Upper lobe of right lung (tissue), 1 donor: ENCODE results near the gene COL5A1. TPM values are rescaled to one million over a fixed set of nuclear protein-coding genes. Genes with fewer than 3 reads are reported as not detected.

Experiments
- ATAC-seq: fragments of 200-7000 bp; cut with Tn5 transposase; one replicate; pipeline ENCODE4 v1.9.1; 2020; ENCODE audit warnings: mild to moderate bottlenecking, moderate library complexity
- DNase-seq: peaks from one replicate; pipeline ENCODE4 v3.0.0-alpha.2; 2020
- H3K27ac ChIP-seq: fragments of 200-600 bp; one replicate; pipeline ENCODE4 v1.8.0; 2022
- H3K27me3 ChIP-seq: fragments of 200-600 bp; one replicate; pipeline ENCODE4 v1.8.0; 2022; ENCODE audit warnings: mild to moderate bottlenecking
- H3K36me3 ChIP-seq: fragments of 200-600 bp; one replicate; pipeline ENCODE4 v1.8.0; 2022
- H3K4me1 ChIP-seq: fragments of 200-600 bp; one replicate; pipeline ENCODE4 v1.8.0; 2022
- H3K4me3 ChIP-seq: fragments of 200-600 bp; one replicate; pipeline ENCODE4 v1.8.0; 2022; ENCODE audit warnings: mild to moderate bottlenecking
- H3K9me3 ChIP-seq: fragments of 200-600 bp; one replicate; pipeline ENCODE4 v1.8.0; 2022
- intact Hi-C: fragments of 100-400 bp; cut with DNase I; formaldehyde crosslinking; loops from one replicate; pipeline ENCODE4 v1.11.0; 2022
- long read RNA-seq: library from polyadenylated mRNA; unstranded; transcript quantifications from one replicate; pipeline ENCODE4 v2.0.0, GENCODE V29; 2021
- total RNA-seq: library from RNA; stranded (reverse); fragmentation: NEBNext Ultra II Directional; extraction: Animal tissue kit (Norgen Biotek cat#: 25700); gene quantifications from one replicate; pipeline ENCODE4 v1.2.1, GENCODE V29; 2021
- TF ChIP-seq, protein P1 (sequence below): fragments of 200-600 bp; IDR thresholded peaks from one replicate; pipeline ENCODE4 v1.8.0; 2022; ENCODE audit warnings: antibody characterized with exemption
- donor health status: DM: no; HTN: yes; CAD: no; lungs with severe emphysema.

Gene COL5A1
- 37.8 TPM for total RNA-seq
- long read RNA-seq, full-length matches to known transcripts, result 1 of 89 reads
- long read RNA-seq, partial matches to known transcripts, result 78 of 89 reads
- long read RNA-seq, other reads (novel, unspliced or antisense), result 10 of 89 reads

DNA sequence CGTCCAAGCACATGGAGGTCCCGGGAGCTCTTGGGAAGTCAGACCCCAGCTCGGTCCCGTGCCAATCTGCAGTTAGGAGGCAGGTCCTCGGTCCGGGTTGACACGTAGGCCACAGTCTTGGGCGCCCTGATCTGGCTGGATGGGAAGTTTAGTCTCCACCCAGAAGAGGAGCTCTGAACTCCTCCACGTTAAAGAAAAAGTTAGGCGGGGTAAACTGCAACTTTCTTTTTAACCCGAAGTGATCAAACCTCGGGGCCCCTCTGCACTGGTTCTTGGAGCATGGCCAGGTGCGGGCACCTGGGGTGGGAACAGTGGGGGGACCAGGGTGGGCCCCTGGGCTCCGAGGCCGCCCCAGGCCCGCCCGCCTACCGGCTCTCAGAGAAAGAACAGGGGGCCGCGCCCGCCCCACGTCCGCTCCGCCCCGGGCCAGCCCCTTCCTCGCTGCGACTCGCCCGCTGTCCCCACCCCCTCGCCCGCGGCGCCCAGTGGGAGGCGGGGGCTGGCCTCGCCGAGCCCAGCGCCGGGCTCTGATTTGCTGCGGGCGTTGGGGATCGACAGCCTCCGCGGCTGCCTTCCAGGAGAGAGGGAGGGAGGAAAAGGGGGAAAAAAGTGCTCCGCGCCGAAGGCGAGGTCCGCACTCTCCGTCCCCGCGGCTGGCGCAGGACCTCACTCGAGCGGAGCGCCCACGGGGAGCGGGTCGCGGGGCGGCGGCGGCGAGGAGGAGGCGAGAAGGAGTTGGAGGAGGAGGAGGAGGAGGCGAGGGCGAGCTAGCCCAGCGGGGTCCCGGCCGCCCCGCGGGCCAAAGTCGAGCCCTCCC, at the start of gene COL5A1:
Gene COL5A1 (plus strand): TSS at position 631 of the 817 bp plus-strand sequence. CDS start 385 bp downstream, outside the sequence.
- H3K36me3 ChIP-seq, result no peaks in the 10 kb centered on the region
- H3K9me3 ChIP-seq, result no peaks in the 10 kb centered on the region
- H3K4me1 ChIP-seq, result peaks cover 14% of the 10 kb centered on the region
- H3K27ac ChIP-seq, result peak within 1 kb of the TSS; percentile 78
- H3K4me3 ChIP-seq, result peak within 1 kb of the TSS; percentile 54
- ATAC-seq, result peak; percentile 92
- intact Hi-C loops, result no loop called here
- TF ChIP-seq, protein P1, sequence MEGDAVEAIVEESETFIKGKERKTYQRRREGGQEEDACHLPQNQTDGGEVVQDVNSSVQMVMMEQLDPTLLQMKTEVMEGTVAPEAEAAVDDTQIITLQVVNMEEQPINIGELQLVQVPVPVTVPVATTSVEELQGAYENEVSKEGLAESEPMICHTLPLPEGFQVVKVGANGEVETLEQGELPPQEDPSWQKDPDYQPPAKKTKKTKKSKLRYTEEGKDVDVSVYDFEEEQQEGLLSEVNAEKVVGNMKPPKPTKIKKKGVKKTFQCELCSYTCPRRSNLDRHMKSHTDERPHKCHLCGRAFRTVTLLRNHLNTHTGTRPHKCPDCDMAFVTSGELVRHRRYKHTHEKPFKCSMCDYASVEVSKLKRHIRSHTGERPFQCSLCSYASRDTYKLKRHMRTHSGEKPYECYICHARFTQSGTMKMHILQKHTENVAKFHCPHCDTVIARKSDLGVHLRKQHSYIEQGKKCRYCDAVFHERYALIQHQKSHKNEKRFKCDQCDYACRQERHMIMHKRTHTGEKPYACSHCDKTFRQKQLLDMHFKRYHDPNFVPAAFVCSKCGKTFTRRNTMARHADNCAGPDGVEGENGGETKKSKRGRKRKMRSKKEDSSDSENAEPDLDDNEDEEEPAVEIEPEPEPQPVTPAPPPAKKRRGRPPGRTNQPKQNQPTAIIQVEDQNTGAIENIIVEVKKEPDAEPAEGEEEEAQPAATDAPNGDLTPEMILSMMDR, result peak; percentile 15
- peak; percentile 92 for DNase-seq
- H3K27me3 ChIP-seq, result peaks cover 13% of the 10 kb centered on the region

DNA sequence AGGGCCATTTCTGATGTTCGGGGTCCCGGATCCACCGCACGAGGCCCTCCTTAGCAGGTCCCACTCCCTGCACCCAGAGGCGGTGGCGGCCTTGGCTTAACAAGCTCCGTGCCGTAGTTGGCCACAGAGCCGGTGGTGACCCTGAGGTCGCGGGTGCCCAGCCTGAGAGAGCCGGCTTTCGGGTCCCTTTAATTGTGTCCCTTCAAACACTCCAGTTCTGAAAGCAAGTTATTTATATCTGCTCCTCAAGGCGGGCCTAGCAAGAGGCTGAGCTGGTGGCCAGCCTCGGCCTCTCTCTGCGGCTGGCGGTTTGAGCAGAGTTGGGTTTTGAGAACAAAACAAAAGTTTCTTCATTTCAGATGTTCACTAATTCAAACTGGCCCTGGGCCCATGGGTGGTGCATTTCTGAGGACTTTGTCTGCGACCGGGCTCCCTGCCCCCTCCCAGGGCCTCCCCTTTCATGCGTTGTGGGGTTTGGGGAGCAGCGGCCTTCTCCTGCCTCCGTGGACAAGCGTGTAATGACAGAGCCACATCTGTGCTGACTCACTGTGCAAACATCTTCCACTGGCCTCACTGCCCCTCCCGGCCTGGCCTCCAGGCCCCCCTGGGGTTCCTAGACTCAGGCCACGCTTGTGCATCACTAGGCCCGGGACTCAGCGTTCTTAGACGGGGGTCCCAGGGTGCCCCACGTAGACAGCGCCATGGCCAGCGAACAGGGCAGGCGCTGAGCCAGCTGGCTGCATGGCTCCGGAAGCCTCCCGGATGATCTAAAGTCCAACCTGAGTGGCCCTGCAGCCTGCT, 49.4 kb upstream of the COL5A1 start:
- Histone ChIP-seq H3K27ac (no peak overlapping the region), H3K4me1 (no peaks in the 10 kb centered on the region), H3K36me3 (no peaks in the 10 kb centered on the region), H3K9me3 (no peaks in the 10 kb centered on the region), H3K27me3 (no peaks in the 10 kb centered on the region), H3K4me3 (no peak overlapping the region)
- peak; percentile 64 for DNase-seq
- intact Hi-C loops, result no loop called here
- ATAC-seq, result peak; percentile 10
- TF ChIP-seq, protein P1, result no peak

DNA sequence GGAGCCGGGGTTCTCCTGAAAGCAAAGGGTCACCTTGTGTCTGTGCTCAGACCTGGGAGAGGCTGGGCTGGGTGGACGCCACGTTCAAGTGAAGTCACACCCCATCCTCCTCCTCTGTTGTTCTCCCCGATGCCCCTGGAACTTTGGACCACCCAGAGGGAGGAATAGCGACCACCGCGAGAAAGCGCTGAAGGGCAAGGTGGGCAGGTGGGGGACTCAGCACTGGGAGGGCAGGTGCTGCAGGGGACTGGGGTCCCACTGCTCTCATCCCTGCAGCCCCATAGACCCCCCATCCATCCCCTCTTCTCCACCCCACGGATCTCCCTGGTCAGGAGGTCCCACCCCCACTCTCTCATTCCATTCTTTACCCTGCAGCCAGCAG, 48.8 kb upstream of the COL5A1 start:
- Histone ChIP-seq H3K4me3 (no peak overlapping the region), H3K9me3 (no peaks in the 10 kb centered on the region), H3K4me1 (no peaks in the 10 kb centered on the region), H3K36me3 (no peaks in the 10 kb centered on the region), H3K27me3 (no peaks in the 10 kb centered on the region), H3K27ac (no peak overlapping the region)
- TF ChIP-seq, protein P1, result no peak
- DNase-seq (no peak), ATAC-seq (no peak)
- intact Hi-C loops, result no loop called here

DNA sequence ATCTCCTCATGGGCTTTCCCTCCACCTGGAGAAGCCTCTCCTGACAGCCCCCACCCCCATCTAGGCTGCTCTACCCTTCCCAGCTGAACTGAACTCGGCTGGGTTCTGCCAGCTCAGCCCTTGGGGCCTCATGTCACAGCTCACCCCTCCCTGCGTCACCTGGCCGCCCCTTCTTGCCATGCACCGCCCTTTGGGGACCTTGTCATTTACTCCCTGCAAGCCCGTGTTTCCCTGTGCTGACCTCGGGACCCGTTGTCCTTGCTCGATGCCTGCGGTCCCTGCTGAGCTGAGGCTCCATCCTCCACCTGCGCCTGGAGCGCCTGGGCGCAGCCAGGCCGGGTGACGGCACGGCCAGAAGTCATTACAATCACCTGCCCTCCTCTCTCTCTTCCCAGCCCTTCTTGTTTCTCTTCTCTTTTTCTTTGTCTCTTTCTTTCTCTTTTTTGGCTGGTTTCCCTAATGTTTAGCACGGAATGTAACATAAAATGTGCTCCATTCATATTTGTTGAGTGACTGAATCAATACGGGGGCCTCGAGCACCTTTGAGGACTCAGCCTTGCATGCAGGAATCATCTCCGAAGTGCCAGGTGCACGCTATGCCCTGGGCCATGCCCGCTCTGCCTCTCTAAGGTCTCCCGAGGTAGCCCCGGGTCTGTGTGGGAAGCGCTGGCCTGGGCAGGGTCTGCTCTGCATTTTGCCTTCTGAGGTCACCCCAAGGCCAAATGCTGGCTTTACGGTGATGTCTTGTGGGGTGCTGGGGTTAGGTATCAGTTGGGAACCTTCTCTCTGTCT, 48.1 kb upstream of the COL5A1 start:
- no peaks in the 10 kb centered on the region for H3K27me3 ChIP-seq

More for the DNA sequence above, 48.1 kb upstream of the COL5A1 start:
- intact Hi-C loops, result no loop called here
- H3K27ac ChIP-seq, result no peak overlapping the region
- TF ChIP-seq, protein P1, result no peak
- no peaks in the 10 kb centered on the region for H3K9me3 ChIP-seq
- H3K4me3 ChIP-seq, result no peak overlapping the region
- ATAC-seq (no peak), DNase-seq (no peak)
- no peaks in the 10 kb centered on the region for H3K36me3 ChIP-seq
- no peaks in the 10 kb centered on the region for H3K4me1 ChIP-seq
